ENCODE results near the gene ROPN1L.

ROPN1L gene

GRCh38 chr5:10457682-10458574 is 16.2 kb downstream of the ROPN1L start:
- Histone ChIP-seq H3K36me3 (ENCODE audit: control insufficient read depth, insufficient read depth, low read length) (no peaks in the 10 kb centered on the region), H3K4me3 (ENCODE audit: extremely low read depth, insufficient read depth, low read length, poor library complexity, severe bottlenecking) (no peak overlapping the region), H3K9me3 (ENCODE audit: control insufficient read depth, low read length) (no peaks in the 10 kb centered on the region), H3K4me1 (ENCODE audit: control insufficient read depth, insufficient read depth, low read length, poor library complexity, severe bottlenecking) (peaks cover 48% of the 10 kb centered on the region), H3K27ac (ENCODE audit: low read depth, low read length, severe bottlenecking) (no peak overlapping the region)
- 79 to 82% methylated on average over 17 to 18 of the region's 23 CpGs for WGBS, 2 experiments (ENCODE audit: insufficient coverage in 2 of 2)

- peaks cover 33% of the 10 kb centered on the region for H3K4me1 ChIP-seq (ENCODE audit: control insufficient read depth, insufficient read depth, low read length, poor library complexity, severe bottlenecking)
- 84 to 89% methylated on average over 15 to 19 of the region's 19 CpGs for WGBS, 2 experiments (ENCODE audit: insufficient coverage in 2 of 2)
- no peaks in the 10 kb centered on the region for H3K9me3 ChIP-seq (ENCODE audit: control insufficient read depth, low read length)
- no peak overlapping the region for H3K27ac ChIP-seq (ENCODE audit: low read depth, low read length, severe bottlenecking)
- H3K36me3 ChIP-seq (ENCODE audit: control insufficient read depth, insufficient read depth, low read length), result no peaks in the 10 kb centered on the region
- H3K4me3 ChIP-seq (ENCODE audit: extremely low read depth, insufficient read depth, low read length, poor library complexity, severe bottlenecking), result no peak overlapping the region
Observed at GRCh38 chr5:10459080-10460055, 17.7 kb downstream of the ROPN1L start.

GRCh38 chr5:10460252-10460906 is 18.7 kb downstream of the ROPN1L start:
- Histone ChIP-seq H3K4me1 (ENCODE audit: control insufficient read depth, insufficient read depth, low read length, poor library complexity, severe bottlenecking) (peaks cover 23% of the 10 kb centered on the region), H3K4me3 (ENCODE audit: extremely low read depth, insufficient read depth, low read length, poor library complexity, severe bottlenecking) (no peak overlapping the region), H3K9me3 (ENCODE audit: control insufficient read depth, low read length) (no peaks in the 10 kb centered on the region), H3K27ac (ENCODE audit: low read depth, low read length, severe bottlenecking) (no peak overlapping the region), H3K36me3 (ENCODE audit: control insufficient read depth, insufficient read depth, low read length) (no peaks in the 10 kb centered on the region)
- 80 to 83% methylated on average over 9 to 12 of the region's 13 CpGs for WGBS, 2 experiments (ENCODE audit: insufficient coverage in 2 of 2)

GRCh38 chr5:10461041-10461440 is 19.4 kb downstream of the ROPN1L start:
- no peak overlapping the region for H3K27ac ChIP-seq (ENCODE audit: low read depth, low read length, severe bottlenecking)
- H3K36me3 ChIP-seq (ENCODE audit: control insufficient read depth, insufficient read depth, low read length), result no peaks in the 10 kb centered on the region
- no peak overlapping the region for H3K4me3 ChIP-seq (ENCODE audit: extremely low read depth, insufficient read depth, low read length, poor library complexity, severe bottlenecking)
- no peaks in the 10 kb centered on the region for H3K9me3 ChIP-seq (ENCODE audit: control insufficient read depth, low read length)
- peaks cover 18% of the 10 kb centered on the region for H3K4me1 ChIP-seq (ENCODE audit: control insufficient read depth, insufficient read depth, low read length, poor library complexity, severe bottlenecking)
- WGBS, 2 experiments (ENCODE audit: insufficient coverage in 2 of 2), result 84 to 96% methylated on average over 11 of the region's 12 CpGs

GRCh38 chr5:10461904-10462555 is 20.4 kb downstream of the ROPN1L start:
- Histone ChIP-seq H3K4me3 (ENCODE audit: extremely low read depth, insufficient read depth, low read length, poor library complexity, severe bottlenecking) (no peak overlapping the region), H3K4me1 (ENCODE audit: control insufficient read depth, insufficient read depth, low read length, poor library complexity, severe bottlenecking) (peaks cover 17% of the 10 kb centered on the region), H3K9me3 (ENCODE audit: control insufficient read depth, low read length) (no peaks in the 10 kb centered on the region), H3K27ac (ENCODE audit: low read depth, low read length, severe bottlenecking) (no peak overlapping the region), H3K36me3 (ENCODE audit: control insufficient read depth, insufficient read depth, low read length) (no peaks in the 10 kb centered on the region)
- 86 to 97% methylated on average over 4 to 6 of the region's 10 CpGs for WGBS, 2 experiments (ENCODE audit: insufficient coverage in 2 of 2)

GRCh38 chr5:10463566-10463965 is 21.9 kb downstream of the ROPN1L start:
- WGBS, 2 experiments (ENCODE audit: insufficient coverage in 2 of 2), result 91% methylated on average over 6 of the region's 6 CpGs

GRCh38 chr5:10464173-10464572 is 22.5 kb downstream of the ROPN1L start:
- Histone ChIP-seq H3K36me3 (ENCODE audit: control insufficient read depth, insufficient read depth, low read length) (no peaks in the 10 kb centered on the region), H3K4me1 (ENCODE audit: control insufficient read depth, insufficient read depth, low read length, poor library complexity, severe bottlenecking) (peaks cover 21% of the 10 kb centered on the region), H3K27ac (ENCODE audit: low read depth, low read length, severe bottlenecking) (no peak overlapping the region), H3K9me3 (ENCODE audit: control insufficient read depth, low read length) (no peaks in the 10 kb centered on the region), H3K4me3 (ENCODE audit: extremely low read depth, insufficient read depth, low read length, poor library complexity, severe bottlenecking) (no peak overlapping the region)
- 83 to 91% methylated on average over 8 to 11 of the region's 11 CpGs for WGBS, 2 experiments (ENCODE audit: insufficient coverage in 2 of 2)

More at GRCh38 chr5:10463566-10463965, 21.9 kb downstream of the ROPN1L start:
- Histone ChIP-seq H3K4me1 (ENCODE audit: control insufficient read depth, insufficient read depth, low read length, poor library complexity, severe bottlenecking) (peaks cover 20% of the 10 kb centered on the region), H3K9me3 (ENCODE audit: control insufficient read depth, low read length) (no peaks in the 10 kb centered on the region), H3K4me3 (ENCODE audit: extremely low read depth, insufficient read depth, low read length, poor library complexity, severe bottlenecking) (no peak overlapping the region), H3K36me3 (ENCODE audit: control insufficient read depth, insufficient read depth, low read length) (no peaks in the 10 kb centered on the region), H3K27ac (ENCODE audit: low read depth, low read length, severe bottlenecking) (no peak overlapping the region)

- Histone ChIP-seq H3K4me1 (ENCODE audit: control insufficient read depth, insufficient read depth, low read length, poor library complexity, severe bottlenecking) (peaks cover 21% of the 10 kb centered on the region), H3K27ac (ENCODE audit: low read depth, low read length, severe bottlenecking) (no peak overlapping the region), H3K9me3 (ENCODE audit: control insufficient read depth, low read length) (no peaks in the 10 kb centered on the region), H3K4me3 (ENCODE audit: extremely low read depth, insufficient read depth, low read length, poor library complexity, severe bottlenecking) (no peak overlapping the region), H3K36me3 (ENCODE audit: control insufficient read depth, insufficient read depth, low read length) (no peaks in the 10 kb centered on the region)
- WGBS, 2 experiments (ENCODE audit: insufficient coverage in 2 of 2), result 94% methylated on average over 6 to 7 of the region's 10 CpGs
Observed at GRCh38 chr5:10465726-10466125, 24.0 kb downstream of the ROPN1L start.

GRCh38 chr5:10466446-10467073 is 24.9 kb downstream of the ROPN1L start:
- H3K9me3 ChIP-seq (ENCODE audit: control insufficient read depth, low read length), result no peaks in the 10 kb centered on the region
- no peak overlapping the region for H3K27ac ChIP-seq (ENCODE audit: low read depth, low read length, severe bottlenecking)

More at GRCh38 chr5:10466446-10467073, 24.9 kb downstream of the ROPN1L start:
- 92 to 96% methylated on average over 14 to 16 of the region's 17 CpGs for WGBS, 2 experiments (ENCODE audit: insufficient coverage in 2 of 2)
- peaks cover 21% of the 10 kb centered on the region for H3K4me1 ChIP-seq (ENCODE audit: control insufficient read depth, insufficient read depth, low read length, poor library complexity, severe bottlenecking)
- no peaks in the 10 kb centered on the region for H3K36me3 ChIP-seq (ENCODE audit: control insufficient read depth, insufficient read depth, low read length)
- H3K4me3 ChIP-seq (ENCODE audit: extremely low read depth, insufficient read depth, low read length, poor library complexity, severe bottlenecking), result no peak overlapping the region

Measured in mesodermal cell (in vitro differentiated cells).